BJ (cell line): ENCODE results near the gene GREB1. TPM values are rescaled to one million over a fixed set of nuclear protein-coding genes. Genes with fewer than 3 reads are reported as not detected.

ENCODE experiments used
- CTCF ChIA-PET: fragments of 350-600 bp; formaldehyde crosslinking; extraction: SDS; loops from one replicate; lab custom pipeline; 2021; ENCODE audit warnings: antibody characterized with exemption, inconsistent platforms; lab: Yijun Ruan, JAX
- POLR2A ChIA-PET: fragments of 300-600 bp; sonication (Branson Sonifier 250); formaldehyde crosslinking; extraction: SDS; loops from one replicate; lab custom pipeline; 2021; ENCODE audit warnings: antibody characterized with exemption; lab: Charles Lee
- DNase-seq: peaks from one replicate; pipeline ENCODE4 v3.0.0-alpha.2; 2011; ENCODE audit warnings: low read depth
- H3K27me3 ChIP-seq: 2 replicates; pipeline ENCODE4 v1.6.0; 2011; ENCODE audit warnings: low read length; ENCODE audit not compliant: control insufficient read depth, insufficient read depth
- H3K36me3 ChIP-seq: 2 replicates; pipeline ENCODE4 v1.5.1; 2011; ENCODE audit warnings: low read length; ENCODE audit not compliant: control insufficient read depth, insufficient read depth
- H3K4me3 ChIP-seq: 2 replicates; pipeline ENCODE4 v1.5.1; 2011; ENCODE audit warnings: low read depth, mild to moderate bottlenecking, control low read depth, low read length
- CTCF ChIP-seq: IDR thresholded peaks from 2 replicates; pipeline ENCODE4 v1.5.1; 2011; ENCODE audit warnings: low read depth, mild to moderate bottlenecking, control low read depth, inconsistent platforms, low read length, moderate library complexity; ENCODE audit not compliant: insufficient read depth
- polyA plus RNA-seq: library from polyadenylated mRNA; depleted of rRNA; stranded (reverse); fragments of >200 nt; gene quantifications from 2 replicates; pipeline ENCODE4 v1.2.3, GENCODE V29; 2011

The GREB1 gene
- polyA plus RNA-seq, 1 experiment, result not detected

GRCh38 chr2:11534071-11534745 is 363 bp downstream of the GREB1 start:
- POLR2A ChIA-PET, result no interaction called here
- Histone ChIP-seq H3K36me3 (no peaks in the 10 kb centered on the region), H3K4me3 (no peak overlapping the region), H3K27me3 (peaks cover 6% of the 10 kb centered on the region)
- DNase-seq, result no peak
- no peak for TF ChIP-seq CTCF
- CTCF ChIA-PET, result interaction anchor here (0.6 to 2.5 kb wide), 2 partner anchors 36 to 48 kb away, joined by 3 to 13 read pairs; no protein-coding TSS in a partner anchor

- ChIA-PET CTCF (interaction anchor here (0.6 to 2.5 kb wide), 2 partner anchors 33 to 48 kb away, joined by 3 to 13 read pairs; no protein-coding TSS in a partner anchor), POLR2A (no interaction called here)
- Histone ChIP-seq H3K4me3 (no peak overlapping the region), H3K27me3 (peaks cover 8% of the 10 kb centered on the region), H3K36me3 (no peaks in the 10 kb centered on the region)
- no peak for TF ChIP-seq CTCF
- DNase-seq, result no peak
Observed at GRCh38 chr2:11534746-11535484, 1.1 kb downstream of the GREB1 start.

- no peak for TF ChIP-seq CTCF
- H3K36me3 ChIP-seq, result no peaks in the 10 kb centered on the region
- no peak overlapping the region for H3K4me3 ChIP-seq
- H3K27me3 ChIP-seq, result peaks cover 8% of the 10 kb centered on the region
- DNase-seq, result no peak
- CTCF ChIA-PET, result no interaction called here
- POLR2A ChIA-PET, result no interaction called here
Observed at GRCh38 chr2:11535899-11536344, 2.1 kb downstream of the GREB1 start.

GRCh38 chr2:11537951-11538350 is 4.1 kb downstream of the GREB1 start:
- no peaks in the 10 kb centered on the region for H3K36me3 ChIP-seq
- ChIA-PET POLR2A (no interaction called here), CTCF (no interaction called here)
- H3K27me3 ChIP-seq, result peaks cover 12% of the 10 kb centered on the region
- DNase-seq, result no peak
- no peak for TF ChIP-seq CTCF
- no peak overlapping the region for H3K4me3 ChIP-seq
